HK-2 (cell line): ENCODE data around the gene PNMT.
"Not testable (repeated sequence)": the region's sequence is repeated elsewhere in the genome, so short reads cannot be mapped to it uniquely, and the experiment has no call there.

Experiments used
- DNase-seq: peaks from one replicate; pipeline ENCODE4 v3.0.0-alpha.2; 2018; ENCODE audit not compliant: unreplicated experiment

The PNMT gene

GRCh38 chr17:39709319-39709997, 41.2 kb downstream of the PNMT start:
- no peak for DNase-seq

- no peak for DNase-seq
These were observed 42.0 kb downstream of the PNMT start for GRCh38 chr17:39709998-39710964.

GRCh38 chr17:39711071-39711470, 42.8 kb downstream of the PNMT start:
- DNase-seq = not testable (repeated sequence)

DNA sequence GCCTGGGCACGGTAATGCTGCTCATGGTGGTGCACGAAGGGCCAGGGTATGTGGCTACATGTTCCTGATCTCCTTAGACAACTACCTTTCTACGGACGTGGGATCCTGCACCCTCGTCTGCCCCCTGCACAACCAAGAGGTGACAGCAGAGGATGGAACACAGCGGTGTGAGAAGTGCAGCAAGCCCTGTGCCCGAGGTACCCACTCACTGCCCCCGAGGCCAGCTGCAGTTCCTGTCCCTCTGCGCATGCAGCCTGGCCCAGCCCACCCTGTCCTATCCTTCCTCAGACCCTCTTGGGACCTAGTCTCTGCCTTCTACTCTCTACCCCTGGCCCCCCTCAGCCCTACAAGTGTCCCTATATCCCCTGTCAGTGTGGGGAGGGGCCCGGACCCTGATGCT, 43.6 kb downstream of the PNMT start:
- DNase-seq = no peak

DNA sequence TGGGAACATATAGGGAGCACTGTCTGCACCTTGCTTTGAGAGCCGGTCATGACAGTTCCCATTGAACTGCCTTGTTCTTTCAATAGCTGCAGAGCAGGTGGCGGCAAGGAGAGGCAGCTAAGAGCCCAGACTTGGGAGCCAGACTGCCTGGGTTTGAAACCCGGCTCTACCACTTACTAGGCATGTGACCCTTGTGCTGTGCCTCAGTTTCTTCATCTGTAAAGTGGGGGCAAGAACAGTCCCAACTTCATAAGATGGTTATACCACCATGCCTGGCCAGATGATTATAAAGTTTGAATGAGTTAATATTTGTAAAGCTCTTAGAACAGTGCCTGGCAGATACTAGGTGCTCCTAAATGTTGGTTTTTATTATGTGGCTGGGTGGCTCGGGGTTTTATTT, 46.0 kb downstream of the PNMT start:
- no peak for DNase-seq

DNA sequence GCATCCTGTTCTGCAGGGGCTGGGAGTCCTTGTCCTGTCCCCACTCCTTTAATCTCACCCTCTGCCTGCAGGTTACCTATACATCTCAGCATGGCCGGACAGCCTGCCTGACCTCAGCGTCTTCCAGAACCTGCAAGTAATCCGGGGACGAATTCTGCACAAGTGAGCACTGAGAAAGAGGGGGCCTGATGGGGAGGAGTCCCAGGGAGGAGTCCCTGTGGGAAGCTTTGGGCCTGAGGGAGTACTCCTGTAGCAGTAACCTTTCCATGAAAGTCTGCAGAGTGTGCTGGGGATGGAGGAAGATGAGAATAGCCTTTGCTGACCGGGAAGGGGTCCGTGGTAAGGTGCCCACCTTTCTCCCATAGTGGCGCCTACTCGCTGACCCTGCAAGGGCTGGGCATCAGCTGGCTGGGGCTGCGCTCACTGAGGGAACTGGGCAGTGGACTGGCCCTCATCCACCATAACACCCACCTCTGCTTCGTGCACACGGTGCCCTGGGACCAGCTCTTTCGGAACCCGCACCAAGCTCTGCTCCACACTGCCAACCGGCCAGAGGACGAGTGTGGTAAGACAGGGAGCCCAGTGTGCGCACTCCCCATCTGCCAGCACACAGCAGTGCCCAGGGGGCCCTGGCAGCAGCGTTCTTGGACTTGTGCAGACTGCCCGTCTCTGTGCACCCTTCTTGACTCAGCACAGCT, 47.3 kb downstream of the PNMT start:
- no peak for DNase-seq

GRCh38 chr17:39716073-39716818, 48.0 kb downstream of the PNMT start:
- DNase-seq = no peak

GRCh38 chr17:39716879-39717536, 48.8 kb downstream of the PNMT start:
- DNase-seq = no peak

GRCh38 chr17:39717660-39718059, 49.4 kb downstream of the PNMT start:
- no peak for DNase-seq

DNA sequence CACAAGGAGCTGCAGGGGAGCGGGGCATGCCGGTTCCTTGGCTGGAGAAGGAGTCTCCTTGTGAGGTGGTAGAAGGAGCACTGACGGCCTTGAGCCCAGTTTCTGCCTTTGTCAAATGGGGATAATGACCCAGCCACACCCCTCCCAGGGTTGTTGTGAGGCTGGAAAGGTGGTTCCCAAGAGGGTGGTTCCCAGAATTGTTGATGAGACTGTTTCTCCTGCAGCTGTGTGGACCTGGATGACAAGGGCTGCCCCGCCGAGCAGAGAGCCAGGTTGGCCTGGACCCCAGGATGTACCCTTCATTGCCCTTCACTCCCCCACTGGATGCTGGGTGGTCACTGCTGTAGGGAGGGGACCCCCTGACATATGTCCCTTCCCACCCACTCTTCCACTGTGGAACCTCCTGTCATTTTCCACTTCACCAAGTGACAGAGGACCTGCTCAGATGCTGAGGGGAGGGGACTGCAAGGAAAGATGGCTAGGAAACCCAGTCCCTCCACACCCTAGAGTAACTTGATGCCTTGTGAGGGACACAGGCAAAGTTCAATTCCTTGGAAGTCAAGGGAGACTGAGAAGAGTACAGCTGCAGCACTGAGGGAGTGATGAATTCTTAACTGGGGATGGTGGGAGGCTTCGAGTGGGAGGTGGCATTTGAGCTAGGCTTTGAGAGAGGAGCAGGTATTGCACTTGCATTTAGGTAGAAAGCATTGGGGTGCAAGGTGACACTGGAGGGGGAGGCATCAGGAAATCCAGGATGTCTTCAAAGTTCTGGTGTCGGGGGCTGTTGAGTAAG, 51.5 kb downstream of the PNMT start:
- DNase-seq = no peak
